Esophagus (tissue), 2 donors: ENCODE results near the gene LYVE1. TPM values are rescaled to one million over a fixed set of nuclear protein-coding genes. Genes with fewer than 3 reads are reported as not detected.

Experiments
- H3K27ac ChIP-seq, 2 donors: one replicate each; pipeline ENCODE4 v1.5.1; 2013; ENCODE audit warnings: low read depth in 2 of 2, mild to moderate bottlenecking in 2 of 2, inconsistent platforms in 1 of 2, low read length in 1 of 2, moderate library complexity in 1 of 2
- H3K27me3 ChIP-seq, 2 donors: one replicate each; pipeline ENCODE4 v1.6.1; 2013; ENCODE audit warnings: low read length in 2 of 2, control low read depth in 1 of 2, mild to moderate bottlenecking in 1 of 2; ENCODE audit not compliant: insufficient read depth in 2 of 2, control insufficient read depth in 1 of 2
- H3K36me3 ChIP-seq, 2 donors: one replicate each; pipeline ENCODE4 v1.6.1; 2013; ENCODE audit warnings: low read length in 1 of 2; ENCODE audit not compliant: control insufficient read depth in 2 of 2, insufficient read depth in 2 of 2
- H3K4me1 ChIP-seq, 2 donors: one replicate each; pipeline ENCODE4 v1.6.1; 2013; ENCODE audit warnings: low read length in 1 of 2; ENCODE audit not compliant: control insufficient read depth in 2 of 2, insufficient read depth in 2 of 2
- H3K4me3 ChIP-seq, 2 donors: one replicate each; pipeline ENCODE4 v1.5.1; 2013; ENCODE audit warnings: low read length in 2 of 2, mild to moderate bottlenecking in 2 of 2, low read depth in 1 of 2, moderate library complexity in 1 of 2
- H3K9me3 ChIP-seq, 2 donors: one replicate each; pipeline ENCODE4 v1.6.1; 2013; ENCODE audit warnings: mild to moderate bottlenecking in 2 of 2, low read depth in 1 of 2, low read length in 1 of 2, moderate library complexity in 1 of 2; ENCODE audit not compliant: control insufficient read depth in 2 of 2, insufficient read depth in 1 of 2
- WGBS, 2 donors: extraction: QIAGEN DNeasy Blood & Tissue Kit; methylation state at CpG; one replicate each; pipeline ENCODE4 v1.1.7; 2013; 5-methylcytosine and 5-hydroxymethylcytosine counted together
- polyA plus RNA-seq, 2 donors: library from polyadenylated mRNA; stranded (reverse); fragments of 200-250 nt; gene quantifications; one replicate each; pipeline ENCODE4 v1.2.3, GENCODE V29; 2013
- donor health status: healthy with polysubstance abuse.
- donor health status: Bipolar disorder and iron deficiency.

Gene LYVE1
- polyA plus RNA-seq, 2 donors, result 4.1 to 6.2 TPM

DNA sequence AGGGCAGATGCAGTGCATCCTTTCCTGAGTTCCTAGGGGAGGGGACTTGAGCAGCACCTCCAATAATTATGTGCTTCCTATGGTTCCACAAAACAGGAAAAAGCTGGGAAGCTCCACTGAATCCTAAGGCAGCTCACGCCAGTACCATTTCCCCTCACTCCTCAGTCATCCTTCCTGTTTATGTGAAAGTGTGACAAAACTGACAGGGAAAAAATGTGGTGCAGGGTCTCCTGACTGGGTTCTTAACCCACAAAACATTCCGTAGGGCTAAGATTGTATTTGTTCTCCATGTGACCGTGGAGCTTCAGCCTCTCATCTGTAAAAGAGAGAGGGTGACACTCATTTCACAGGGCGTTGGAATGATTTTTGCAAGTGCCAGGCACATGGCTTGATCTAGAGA lies 12.2 kb upstream of the LYVE1 start:
- Histone ChIP-seq H3K9me3 (no peaks in the 10 kb centered on the region), H3K27ac (peak overlapping the region; percentile 21 to 28), H3K4me1 (peaks cover 2 to 8% of the 10 kb centered on the region in 2 donors), H3K27me3 (no peaks in the 10 kb centered on the region), H3K36me3 (no peaks in the 10 kb centered on the region), H3K4me3 (no peak overlapping the region)
- 67 to 77% methylated on average over 4 of the region's 4 CpGs for WGBS, 2 donors

GRCh38 chr11:10579700-10580099 lies 11.2 kb upstream of the LYVE1 start:
- H3K27me3 ChIP-seq, result no peaks in the 10 kb centered on the region
- 84 to 90% methylated on average over 3 of the region's 3 CpGs for WGBS, 2 donors
- H3K27ac ChIP-seq, result no peak overlapping the region
- no peaks in the 10 kb centered on the region for H3K9me3 ChIP-seq
- no peaks in the 10 kb centered on the region for H3K36me3 ChIP-seq
- no peak overlapping the region for H3K4me3 ChIP-seq
- H3K4me1 ChIP-seq, result peaks cover 2 to 8% of the 10 kb centered on the region in 2 donors

DNA sequence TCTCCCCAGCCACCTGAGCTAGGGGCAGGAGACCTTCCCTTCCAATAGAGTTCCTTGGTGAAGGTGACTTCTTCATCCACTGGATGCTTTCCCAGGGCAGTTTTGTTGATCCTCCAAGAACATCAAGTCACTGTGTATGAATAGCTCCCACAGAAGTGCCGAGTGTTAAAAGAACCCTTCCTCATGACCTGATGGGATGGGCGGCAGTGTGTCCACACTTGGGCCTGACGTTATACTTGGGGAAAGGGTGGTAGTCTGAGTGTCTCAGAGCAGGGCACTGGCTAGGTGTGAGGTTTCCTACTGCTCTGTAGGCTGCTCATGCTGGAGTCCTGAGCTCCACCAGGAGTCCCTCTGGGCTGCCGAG lies 7.6 kb upstream of the LYVE1 start:
- H3K27ac ChIP-seq, result no peak overlapping the region
- no peaks in the 10 kb centered on the region for H3K36me3 ChIP-seq
- peaks cover 0 to 2% of the 10 kb centered on the region in 2 donors for H3K4me1 ChIP-seq
- H3K27me3 ChIP-seq, result no peaks in the 10 kb centered on the region
- 87 to 91% methylated on average over 4 of the region's 4 CpGs for WGBS, 2 donors
- H3K4me3 ChIP-seq, result no peak overlapping the region
- H3K9me3 ChIP-seq, result no peaks in the 10 kb centered on the region

GRCh38 chr11:10575346-10576034 lies 7.0 kb upstream of the LYVE1 start:
- Histone ChIP-seq H3K36me3 (no peaks in the 10 kb centered on the region), H3K4me1 (peaks cover 0 to 2% of the 10 kb centered on the region in 2 donors), H3K9me3 (no peaks in the 10 kb centered on the region), H3K4me3 (no peak overlapping the region), H3K27ac (no peak overlapping the region), H3K27me3 (no peaks in the 10 kb centered on the region)
- 86 to 100% methylated on average over 3 of the region's 3 CpGs for WGBS, 2 donors

DNA sequence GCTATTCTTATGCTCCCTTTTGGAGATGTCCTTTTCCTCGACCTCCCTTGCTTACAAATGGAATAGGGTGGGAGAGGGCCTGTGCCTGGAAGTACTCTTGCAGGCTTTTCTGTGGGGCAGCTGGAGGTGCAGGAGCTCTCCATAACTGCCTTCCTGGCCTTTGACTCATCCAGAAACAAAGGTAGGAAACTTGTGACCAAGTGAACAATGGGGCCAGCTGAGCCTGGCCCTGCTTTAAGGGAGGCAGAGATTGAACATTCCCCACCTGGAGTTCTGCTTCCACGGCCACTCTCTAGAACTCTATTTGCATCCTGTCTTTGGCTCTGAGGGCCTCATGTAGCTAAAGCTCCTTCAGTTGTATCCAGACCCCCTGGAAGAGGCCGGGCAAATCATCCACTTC lies 5.1 kb upstream of the LYVE1 start:
- Histone ChIP-seq H3K4me1 (no peaks in the 10 kb centered on the region), H3K36me3 (no peaks in the 10 kb centered on the region), H3K27me3 (no peaks in the 10 kb centered on the region), H3K4me3 (no peak overlapping the region), H3K9me3 (no peaks in the 10 kb centered on the region), H3K27ac (no peak overlapping the region)
- WGBS, 2 donors, result 78 to 83% methylated on average over 3 of the region's 3 CpGs

DNA sequence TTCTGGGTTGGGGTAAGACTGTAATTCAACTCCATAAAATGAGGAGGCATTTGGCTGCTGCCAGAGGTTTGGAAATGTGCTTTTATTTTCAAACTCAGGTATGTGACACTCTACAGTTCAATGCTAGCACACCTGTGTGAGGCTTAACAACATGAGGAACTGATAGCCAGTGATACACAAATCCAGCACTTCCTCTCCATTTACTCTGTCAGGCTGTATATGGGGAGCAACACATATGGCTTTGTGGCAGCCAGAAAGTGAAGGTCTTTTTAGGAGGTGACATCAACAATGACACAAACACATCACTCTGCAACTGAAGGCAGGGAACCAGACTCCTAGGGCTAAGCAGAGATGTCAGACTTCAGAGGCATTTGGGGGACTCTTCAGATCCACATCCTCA lies 4.6 kb upstream of the LYVE1 start:
- Histone ChIP-seq H3K27ac (no peak overlapping the region), H3K4me1 (no peaks in the 10 kb centered on the region), H3K9me3 (no peaks in the 10 kb centered on the region), H3K36me3 (no peaks in the 10 kb centered on the region), H3K4me3 (no peak overlapping the region), H3K27me3 (no peaks in the 10 kb centered on the region)

DNA sequence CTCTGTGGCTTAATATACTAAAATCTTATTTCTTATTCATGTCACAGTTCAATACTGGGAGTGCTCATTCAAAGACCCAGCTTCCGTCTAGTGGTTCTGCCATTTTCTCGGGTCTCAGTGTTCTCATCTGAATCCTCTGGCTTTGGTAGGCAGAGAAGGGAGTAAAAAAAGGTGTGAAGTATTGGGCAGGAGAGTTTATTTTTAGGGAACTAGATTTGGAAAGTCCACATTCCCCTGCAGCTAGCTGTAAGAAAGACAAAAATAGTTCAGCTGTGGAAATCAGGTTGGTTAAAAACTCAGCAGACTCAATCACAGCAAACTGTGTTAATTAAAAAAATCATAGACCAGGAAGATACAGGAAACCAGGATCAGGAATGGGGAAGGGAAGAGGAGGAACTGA lies 4.1 kb upstream of the LYVE1 start:
- H3K36me3 ChIP-seq, result no peaks in the 10 kb centered on the region
- H3K4me3 ChIP-seq, result no peak overlapping the region
- H3K27ac ChIP-seq, result no peak overlapping the region
- H3K9me3 ChIP-seq, result no peaks in the 10 kb centered on the region
- no peaks in the 10 kb centered on the region for H3K27me3 ChIP-seq
- 89 to 94% methylated on average over 2 of the region's 2 CpGs for WGBS, 2 donors
- no peaks in the 10 kb centered on the region for H3K4me1 ChIP-seq

DNA sequence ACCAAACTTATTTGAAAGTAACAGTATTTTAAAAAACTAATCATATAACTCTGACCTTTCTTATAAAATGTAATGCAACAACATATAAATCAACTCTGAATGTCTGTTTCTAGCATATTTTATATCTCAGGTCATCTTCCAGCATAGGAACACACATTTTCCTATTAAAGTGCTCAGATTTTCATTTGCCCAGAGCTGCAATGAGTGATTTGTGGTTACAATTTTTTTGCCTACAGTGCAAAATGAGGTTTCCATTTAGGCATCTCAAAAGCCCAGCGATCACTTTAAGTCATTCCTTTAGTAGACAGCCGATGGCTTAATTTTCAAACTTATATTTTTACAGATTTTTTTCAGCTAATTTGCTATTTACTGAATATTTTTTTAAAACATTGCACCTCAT lies 1.0 kb downstream of the LYVE1 start:
- H3K27ac ChIP-seq, result no peak overlapping the region
- H3K9me3 ChIP-seq, result no peaks in the 10 kb centered on the region
- no peaks in the 10 kb centered on the region for H3K4me1 ChIP-seq
- no peak overlapping the region for H3K4me3 ChIP-seq
- no peaks in the 10 kb centered on the region for H3K36me3 ChIP-seq
- H3K27me3 ChIP-seq, result no peaks in the 10 kb centered on the region
- WGBS, 2 donors, result 92 to 94% methylated on average over 2 of the region's 2 CpGs

DNA sequence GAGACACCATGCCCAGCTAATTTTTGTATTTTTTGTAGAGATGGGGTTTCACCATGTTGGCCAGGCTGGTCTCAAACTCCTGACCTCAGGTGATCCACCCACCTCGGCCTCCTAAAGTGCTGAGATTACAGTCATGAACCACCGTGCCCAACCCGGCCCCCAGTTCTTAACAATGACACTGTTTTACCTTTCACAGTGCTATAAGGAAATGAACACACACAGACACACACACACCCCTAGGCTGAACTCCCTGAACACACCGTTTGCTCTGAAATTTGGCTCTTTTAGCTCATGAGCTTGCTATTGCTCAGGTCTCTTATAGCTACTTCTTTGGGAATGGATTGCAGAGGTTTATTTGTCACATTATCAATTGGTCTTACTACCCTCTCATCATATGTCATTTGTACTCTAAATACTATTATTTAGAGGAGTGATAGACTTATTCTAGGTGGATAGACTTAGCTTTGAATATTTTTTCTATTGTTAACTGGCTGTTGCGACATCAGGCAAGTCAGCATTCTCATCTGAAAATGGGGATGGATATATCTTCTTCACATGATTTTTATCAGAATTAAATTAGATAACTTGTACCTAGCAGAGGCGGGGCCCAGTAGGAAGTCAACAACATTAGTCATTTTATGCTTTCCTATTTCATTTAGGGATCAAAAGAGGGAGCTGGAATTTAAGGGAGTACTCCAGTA lies 2.1 kb downstream of the LYVE1 start:
- Histone ChIP-seq H3K4me1 (no peaks in the 10 kb centered on the region), H3K27me3 (no peaks in the 10 kb centered on the region), H3K36me3 (no peaks in the 10 kb centered on the region), H3K27ac (no peak overlapping the region), H3K9me3 (no peaks in the 10 kb centered on the region), H3K4me3 (no peak overlapping the region)
- WGBS, 2 donors, result 80 to 82% methylated on average over 6 of the region's 6 CpGs

DNA sequence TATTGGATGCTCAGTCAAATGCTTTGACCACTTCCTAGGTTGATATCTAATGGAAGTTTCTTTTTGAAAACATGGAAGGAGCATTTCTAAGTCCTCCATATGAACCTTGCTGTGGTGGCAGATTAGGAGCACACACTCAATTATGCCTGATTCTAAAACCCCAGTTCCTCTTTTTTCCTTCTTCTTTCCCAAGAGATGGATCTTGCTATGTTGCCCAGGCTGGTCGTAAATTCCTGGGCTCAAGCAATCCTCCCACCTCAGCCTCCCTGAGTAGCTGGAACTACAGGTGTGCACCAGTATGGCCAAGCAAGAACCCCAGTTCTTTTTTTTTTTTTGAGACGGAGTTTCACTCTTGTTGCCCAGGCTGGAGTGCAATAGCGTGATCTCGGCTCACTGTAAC lies 3.0 kb downstream of the LYVE1 start:
- 96 to 99% methylated on average over 4 of the region's 4 CpGs for WGBS, 2 donors
- H3K4me1 ChIP-seq, result no peaks in the 10 kb centered on the region
- H3K36me3 ChIP-seq, result no peaks in the 10 kb centered on the region
- no peaks in the 10 kb centered on the region for H3K27me3 ChIP-seq
- H3K4me3 ChIP-seq, result no peak overlapping the region
- no peaks in the 10 kb centered on the region for H3K9me3 ChIP-seq
- H3K27ac ChIP-seq, result no peak overlapping the region
